Endothelial cell of umbilical vein (primary cell): ENCODE data around the gene PRR19. TPM values are rescaled to one million over a fixed set of nuclear protein-coding genes. Genes with fewer than 3 reads are reported as not detected.
"Not testable (repeated sequence)": the region's sequence is repeated elsewhere in the genome, so short reads cannot be mapped to it uniquely, and the experiment has no call there.

Experiments used
- BruUV-seq: library from RNA; stranded (reverse); fragments of 400-500 nt; replicated peaks from 2 replicates; lab custom pipeline; 2021; lab: Mats Ljungman, UMichigan
- CTCF ChIA-PET: fragments of 300-600, 350-600 bp; sonication (Branson Sonifier 250); formaldehyde crosslinking; loops from one replicate; lab custom pipeline; 2021; ENCODE audit warnings: antibody characterized with exemption, inconsistent platforms; lab: Charles Lee
- POLR2A ChIA-PET: fragments of 300-600, 350-600 bp; sonication (Branson Sonifier 250); formaldehyde crosslinking; loops from one replicate; lab custom pipeline; 2021; ENCODE audit warnings: antibody characterized with exemption, inconsistent platforms; lab: Charles Lee
- DNase-seq: peaks from one replicate; pipeline ENCODE4 v3.0.0-alpha.2; 2011; ENCODE audit warnings: low read depth, low spot score
- FAIRE-seq: peaks from 2 replicates; lab custom pipeline; 2011; peaks lifted over from hg19 to GRCh38; lab: Jason Lieb, UNC
- H2AFZ ChIP-seq: 2 replicates; pipeline ENCODE4 v1.6.0; 2012; ENCODE audit warnings: low read depth, low read length, control low read depth, inconsistent platforms
- H3K27ac ChIP-seq: 2 replicates; pipeline ENCODE4 v1.5.1; 2011; ENCODE audit warnings: low read depth, mild to moderate bottlenecking, control low read depth, low read length, moderate library complexity; ENCODE audit not compliant: insufficient read depth
- H3K27me3 ChIP-seq, 2 experiments: 2 replicates each; pipeline versions ENCODE4 v1.6.0 to v1.6.1; 2011; ENCODE audit warnings: low read length in 2 of 2, mixed read lengths in 1 of 2; ENCODE audit not compliant: control insufficient read depth in 2 of 2, insufficient read depth in 2 of 2
- H3K36me3 ChIP-seq, 2 experiments: 2 replicates in 1 of 2; 3 replicates in 1 of 2; pipeline ENCODE4 v1.5.1; 2011; ENCODE audit warnings: low read length in 2 of 2, mild to moderate bottlenecking in 1 of 2, moderate library complexity in 1 of 2; ENCODE audit not compliant: control insufficient read depth in 2 of 2, insufficient read depth in 2 of 2; ENCODE audit errors: extremely low read depth in 1 of 2
- H3K4me1 ChIP-seq: 3 replicates; pipeline ENCODE4 v1.5.1; 2011; ENCODE audit warnings: mild to moderate bottlenecking, low read length; ENCODE audit not compliant: control insufficient read depth, insufficient read depth; ENCODE audit errors: extremely low read depth
- H3K4me2 ChIP-seq: 2 replicates; pipeline ENCODE4 v1.6.1; 2011; ENCODE audit warnings: low read length, control low read depth, mixed read lengths; ENCODE audit not compliant: insufficient read depth
- H3K4me3 ChIP-seq, 3 experiments: fragments of 200-600 bp in 1 of 3; sonication (generic), shearing (Covaris generic) in 1 of 3; replicated peaks in 1 of 3; 2 replicates each; pipeline ENCODE4 v1.5.1; 2011 to 2016; ENCODE audit warnings: control low read depth in 3 of 3, low read length in 3 of 3, mild to moderate bottlenecking in 2 of 3, inconsistent platforms in 1 of 3, low read depth in 1 of 3, moderate library complexity in 1 of 3; ENCODE audit not compliant: insufficient read depth in 1 of 3
- H3K79me2 ChIP-seq: 2 replicates; pipeline ENCODE4 v1.6.0; 2012; ENCODE audit warnings: low read length, inconsistent platforms; ENCODE audit not compliant: control insufficient read depth, insufficient read depth
- H3K9ac ChIP-seq: replicated peaks from 2 replicates; pipeline ENCODE3; 2011; ENCODE audit warnings: low read length, control low read depth; ENCODE audit not compliant: insufficient read depth; ENCODE audit errors: extremely low read depth
- H3K9me1 ChIP-seq: replicated peaks from 3 replicates; pipeline ENCODE4 v1.6.0; 2011; ENCODE audit warnings: mild to moderate bottlenecking, low read length; ENCODE audit not compliant: control insufficient read depth, insufficient read depth; ENCODE audit errors: extremely low read depth
- H3K9me3 ChIP-seq: replicated peaks from 2 replicates; pipeline ENCODE4 v1.5.1; 2012; ENCODE audit warnings: low read length, inconsistent platforms; ENCODE audit not compliant: control insufficient read depth, insufficient read depth
- H4K20me1 ChIP-seq: replicated peaks from 2 replicates; pipeline ENCODE3; 2011; ENCODE audit warnings: mild to moderate bottlenecking, low read length; ENCODE audit not compliant: control insufficient read depth, insufficient read depth; ENCODE audit errors: extremely low read depth
- dilution Hi-C: fragments of 300-500 bp; cut with MboI; formaldehyde crosslinking; loops from one replicate; pipeline ENCODE4 v1.15.0; 2019; ENCODE audit warnings: low sequenced_read_pairs; ENCODE audit not compliant: extremely low pct_ligation_motif_present
- intact Hi-C: fragments of 100-400 bp; cut with micrococcal nuclease; formaldehyde crosslinking; loops from one replicate; pipeline ENCODE4 v1.10.0; 2022
- polyA plus RNA-seq, 4 experiments: library from polyadenylated mRNA; depleted of rRNA in 3 of 4; stranded (reverse) in 3 of 4; unstranded in 1 of 4; fragments of >200 nt; gene quantifications; 2 replicates each; pipeline versions ENCODE4 v1.2.1 to v1.2.3, GENCODE V29; 2011 to 2012; ENCODE audit warnings: missing spikeins in 1 of 4
- total RNA-seq: library from RNA; stranded (reverse); gene quantifications from 2 replicates; pipeline ENCODE4 v1.2.3, GENCODE V29; 2021

PRR19 gene
- total and polyA plus RNA-seq, 2 donors (not counting 3 experiments of a cell fraction or from before 2014, with no cell fraction given), result 1.0 to 1.4 TPM

DNA sequence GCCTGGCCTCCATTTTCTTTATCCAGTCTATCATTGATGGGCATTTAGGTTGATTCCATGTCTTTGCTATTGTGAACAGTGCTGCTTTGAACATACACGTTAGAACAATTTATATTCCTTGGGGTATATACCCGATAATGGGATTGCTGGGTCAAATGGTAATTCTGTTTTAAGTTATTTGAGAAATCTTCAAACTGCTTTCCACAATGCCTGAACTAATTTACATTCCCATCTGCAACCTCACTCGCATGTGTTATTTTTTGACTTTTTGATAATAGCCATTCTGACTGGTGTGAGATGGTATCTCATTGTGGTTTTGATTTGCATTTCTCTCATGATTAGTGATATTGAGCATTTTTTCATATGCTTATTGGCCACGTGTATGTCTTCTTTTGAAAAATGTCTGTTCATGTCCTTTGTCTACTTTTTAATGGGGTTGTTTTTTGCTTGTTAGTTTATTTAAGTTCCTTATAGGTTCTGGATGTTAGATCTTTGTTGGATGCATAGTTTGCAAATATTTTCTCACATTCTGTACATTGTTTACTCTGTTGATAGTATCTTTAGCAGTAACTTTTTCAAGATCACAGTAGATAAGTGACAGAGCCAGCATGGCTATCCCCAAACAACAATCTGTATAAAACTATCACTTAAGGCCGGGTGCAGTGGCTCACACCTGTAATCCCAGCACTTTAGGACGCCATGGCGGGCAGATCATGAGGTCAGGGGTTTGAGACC lies 37.4 kb downstream of the PRR19 start:
- H3K27ac ChIP-seq, H3K4me1 ChIP-seq, FAIRE-seq, H3K79me2 ChIP-seq, POLR2A ChIA-PET, H3K4me2 ChIP-seq, intact Hi-C loops, DNase-seq, BruUV-seq, dilution Hi-C loops, H4K20me1 ChIP-seq, H3K27me3 ChIP-seq, CTCF ChIA-PET, H3K4me3 ChIP-seq, H3K9me3 ChIP-seq, H3K9ac ChIP-seq, H2AFZ ChIP-seq, H3K9me1 ChIP-seq: not testable (repeated sequence)
- peaks cover 0 to 11% of the 10 kb centered on the region in 2 experiments for H3K36me3 ChIP-seq

DNA sequence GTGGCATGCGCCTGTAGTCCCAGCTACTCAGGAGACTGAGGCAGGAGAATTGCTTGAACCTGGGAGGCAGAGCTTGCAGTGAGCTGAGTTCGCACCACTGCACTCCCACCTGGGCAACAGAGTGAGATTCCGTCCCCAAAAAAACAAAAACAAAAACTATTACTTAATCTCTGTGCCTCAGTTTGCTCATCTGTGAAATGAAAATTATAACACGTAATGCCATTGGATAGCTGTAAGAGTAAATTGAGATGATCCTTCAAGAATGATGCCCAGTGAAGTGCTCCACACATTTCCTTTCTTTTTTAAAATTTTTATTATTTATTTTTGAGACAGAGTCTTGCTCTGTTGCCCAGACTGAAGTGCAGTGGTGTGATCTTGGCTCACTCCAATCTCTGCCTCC lies 38.0 kb downstream of the PRR19 start:
- H3K27ac ChIP-seq, dilution Hi-C loops, FAIRE-seq, H3K79me2 ChIP-seq, CTCF ChIA-PET, H3K9me1 ChIP-seq, H4K20me1 ChIP-seq, H3K4me3 ChIP-seq, H3K27me3 ChIP-seq, intact Hi-C loops, H2AFZ ChIP-seq, POLR2A ChIA-PET, H3K9ac ChIP-seq, H3K9me3 ChIP-seq, H3K4me1 ChIP-seq, BruUV-seq, DNase-seq, H3K4me2 ChIP-seq: not testable (repeated sequence)
- H3K36me3 ChIP-seq, result peaks cover 0 to 11% of the 10 kb centered on the region in 2 experiments
